H9 (cell line): ENCODE results near the gene BIRC3. TPM values are rescaled to one million over a fixed set of nuclear protein-coding genes. Genes with fewer than 3 reads are reported as not detected.

Experiments
- DNase-seq: peaks from one replicate; pipeline ENCODE4 v3.0.0-alpha.2; 2017
- H2AFZ ChIP-seq: one replicate; pipeline ENCODE4 v1.6.1; 2013; ENCODE audit warnings: mild to moderate bottlenecking, low read length, control low read depth, moderate library complexity
- H2AK5ac ChIP-seq: 2 replicates; pipeline ENCODE4 v1.6.1; 2013; ENCODE audit warnings: low read length, control low read depth, mixed read lengths; ENCODE audit not compliant: insufficient read length
- H2BK120ac ChIP-seq: one replicate; pipeline ENCODE4 v1.6.1; 2013; ENCODE audit warnings: low read depth, mild to moderate bottlenecking, low read length, control low read depth, inconsistent platforms; ENCODE audit not compliant: poor library complexity, severe bottlenecking
- H2BK12ac ChIP-seq: 2 replicates; pipeline ENCODE4 v1.6.1; 2013; ENCODE audit warnings: low read length, control low read depth, mixed read lengths, low read depth; ENCODE audit not compliant: insufficient read length
- H2BK15ac ChIP-seq: 2 replicates; pipeline ENCODE4 v1.6.1; 2013; ENCODE audit warnings: low read depth, low read length, control low read depth
- H2BK20ac ChIP-seq: one replicate; pipeline ENCODE4 v1.6.1; 2013; ENCODE audit warnings: low read depth, mild to moderate bottlenecking, low read length, control low read depth, inconsistent platforms; ENCODE audit not compliant: poor library complexity, severe bottlenecking
- H2BK5ac ChIP-seq: 2 replicates; pipeline ENCODE4 v1.6.1; 2013; ENCODE audit warnings: low read length, control low read depth, mixed read lengths; ENCODE audit not compliant: insufficient read length
- H3K14ac ChIP-seq: 2 replicates; pipeline ENCODE4 v1.6.1; 2013; ENCODE audit warnings: low read length, control low read depth; ENCODE audit not compliant: insufficient read depth
- H3K18ac ChIP-seq: 2 replicates; pipeline ENCODE4 v1.6.1; 2013; ENCODE audit warnings: low read depth, mild to moderate bottlenecking, mixed read lengths, low read length, control low read depth; ENCODE audit not compliant: insufficient read length
- H3K23ac ChIP-seq: 2 replicates; pipeline ENCODE4 v1.6.1; 2013; ENCODE audit warnings: low read length, control low read depth, mixed read lengths, low read depth; ENCODE audit not compliant: insufficient read length
- H3K23me2 ChIP-seq: 2 replicates; pipeline ENCODE4 v1.6.1; 2013; ENCODE audit warnings: low read depth, mild to moderate bottlenecking, mixed read lengths, low read length, control low read depth; ENCODE audit not compliant: insufficient read length, poor library complexity, severe bottlenecking
- H3K27ac ChIP-seq: 2 replicates; pipeline ENCODE4 v1.5.1; 2013; ENCODE audit warnings: low read length, control low read depth, mixed read lengths, low read depth; ENCODE audit not compliant: insufficient read length
- H3K27me3 ChIP-seq: 2 replicates; pipeline ENCODE4 v1.6.1; 2013; ENCODE audit warnings: low read length, control low read depth, inconsistent platforms; ENCODE audit not compliant: insufficient read depth
- H3K4ac ChIP-seq: 2 replicates; pipeline ENCODE4 v1.6.1; 2013; ENCODE audit warnings: low read depth, mild to moderate bottlenecking, control low read depth, inconsistent platforms, low read length, moderate library complexity
- H3K4me1 ChIP-seq: 2 replicates; pipeline ENCODE4 v1.6.1; 2013; ENCODE audit warnings: low read length, control low read depth, inconsistent platforms; ENCODE audit not compliant: insufficient read depth
- H3K4me2 ChIP-seq: 2 replicates; pipeline ENCODE4 v1.6.1; 2013; ENCODE audit warnings: low read length, control low read depth, mixed read lengths; ENCODE audit not compliant: insufficient read length, insufficient read depth
- H3K56ac ChIP-seq: 2 replicates; pipeline ENCODE4 v1.6.1; 2013; ENCODE audit warnings: low read depth, mild to moderate bottlenecking, mixed read lengths, low read length, control low read depth; ENCODE audit not compliant: insufficient read length
- H3K79me1 ChIP-seq: 2 replicates; pipeline ENCODE4 v1.6.1; 2013; ENCODE audit warnings: low read depth, mild to moderate bottlenecking, moderate library complexity, low read length, control low read depth, inconsistent platforms; ENCODE audit not compliant: insufficient read depth, poor library complexity, severe bottlenecking
- H3K79me2 ChIP-seq: 2 replicates; pipeline ENCODE4 v1.6.1; 2013; ENCODE audit warnings: low read length, control low read depth, inconsistent platforms; ENCODE audit not compliant: insufficient read depth
- H3K9ac ChIP-seq: 2 replicates; pipeline ENCODE4 v1.6.1; 2013; ENCODE audit warnings: low read length, control low read depth, mixed read lengths; ENCODE audit not compliant: insufficient read length; ENCODE audit errors: extremely low read depth
- H3K9me3 ChIP-seq: one replicate; pipeline ENCODE4 v1.6.1; 2013; ENCODE audit warnings: low read depth, low read length, inconsistent platforms; ENCODE audit not compliant: control insufficient read depth
- H3T11ph ChIP-seq: one replicate; pipeline ENCODE4 v1.6.1; 2013; ENCODE audit warnings: mild to moderate bottlenecking, low read length, control low read depth, inconsistent platforms
- H4K20me1 ChIP-seq: one replicate; pipeline ENCODE4 v1.6.1; 2013; ENCODE audit not compliant: control insufficient read depth, insufficient read length, insufficient read depth
- H4K5ac ChIP-seq: 2 replicates; pipeline ENCODE4 v1.6.1; 2013; ENCODE audit warnings: low read depth, mild to moderate bottlenecking, mixed read lengths, low read length, control low read depth; ENCODE audit not compliant: insufficient read length
- H4K8ac ChIP-seq: replicated peaks from 2 replicates; pipeline ENCODE4 v1.6.1; 2013; ENCODE audit warnings: low read length, control low read depth, mixed read lengths, low read depth; ENCODE audit not compliant: insufficient read length
- H4K91ac ChIP-seq: 2 replicates; pipeline ENCODE4 v1.6.1; 2013; ENCODE audit warnings: low read depth, mild to moderate bottlenecking, moderate library complexity, mixed read lengths, low read length, control low read depth; ENCODE audit not compliant: insufficient read length
- H3K27ac Mint-ChIP-seq, 3 experiments: 2 replicates in 2 of 3; 3 replicates in 1 of 3; pipeline ENCODE4 v1.8.0; 2020 to 2021; ENCODE audit warnings: mixed read lengths in 3 of 3, mild to moderate bottlenecking in 1 of 3, moderate library complexity in 1 of 3
- H3K27me3 Mint-ChIP-seq: 2 replicates; pipeline ENCODE4 v1.8.0; 2021; ENCODE audit warnings: low read depth, mild to moderate bottlenecking, moderate library complexity, mixed read lengths
- H3K36me3 Mint-ChIP-seq, 3 experiments: 2 replicates in 2 of 3; 3 replicates in 1 of 3; pipeline ENCODE4 v1.8.0; 2020 to 2021; ENCODE audit warnings: low read depth in 3 of 3, mixed read lengths in 3 of 3; ENCODE audit not compliant: insufficient read depth in 1 of 3
- H3K4me1 Mint-ChIP-seq, 2 experiments: 2 replicates each; pipeline ENCODE4 v1.8.0; 2020; ENCODE audit warnings: mixed read lengths in 2 of 2
- H3K4me3 Mint-ChIP-seq, 2 experiments: 2 replicates in 1 of 2; 3 replicates in 1 of 2; pipeline ENCODE4 v1.8.0; 2020 to 2021; ENCODE audit warnings: mild to moderate bottlenecking in 2 of 2, mixed read lengths in 2 of 2, moderate library complexity in 1 of 2
- H3K9me3 Mint-ChIP-seq, 2 experiments: 2 replicates in 1 of 2; 3 replicates in 1 of 2; pipeline ENCODE4 v1.8.0; 2020; ENCODE audit warnings: mild to moderate bottlenecking in 2 of 2, mixed read lengths in 2 of 2, moderate library complexity in 1 of 2
- WGBS: extraction: QIAGEN DNeasy Blood & Tissue Kit; methylation state at CpG from one replicate; pipeline ENCODE4 v1.1.7; 2013; ENCODE audit warnings: missing lambda C conversion rate, low lambda C conversion rate, mixed read lengths; ENCODE audit not compliant: insufficient read length; ENCODE audit errors: extremely low coverage; 5-methylcytosine and 5-hydroxymethylcytosine counted together
- total RNA-seq: library from RNA; stranded (reverse); gene quantifications from 2 replicates; pipeline ENCODE4 v1.2.1, GENCODE V29; 2021
- TF ChIP-seq, protein P1 (sequence below): fragments of 200-600 bp; sonication (generic); conservative IDR thresholded peaks from 3 replicates; pipeline ENCODE4 v1.8.0; 2021; ENCODE audit warnings: antibody characterized with exemption, mild to moderate bottlenecking

BIRC3 gene
- total RNA-seq, 1 experiment from 2014 or later = 0.04 TPM

DNA sequence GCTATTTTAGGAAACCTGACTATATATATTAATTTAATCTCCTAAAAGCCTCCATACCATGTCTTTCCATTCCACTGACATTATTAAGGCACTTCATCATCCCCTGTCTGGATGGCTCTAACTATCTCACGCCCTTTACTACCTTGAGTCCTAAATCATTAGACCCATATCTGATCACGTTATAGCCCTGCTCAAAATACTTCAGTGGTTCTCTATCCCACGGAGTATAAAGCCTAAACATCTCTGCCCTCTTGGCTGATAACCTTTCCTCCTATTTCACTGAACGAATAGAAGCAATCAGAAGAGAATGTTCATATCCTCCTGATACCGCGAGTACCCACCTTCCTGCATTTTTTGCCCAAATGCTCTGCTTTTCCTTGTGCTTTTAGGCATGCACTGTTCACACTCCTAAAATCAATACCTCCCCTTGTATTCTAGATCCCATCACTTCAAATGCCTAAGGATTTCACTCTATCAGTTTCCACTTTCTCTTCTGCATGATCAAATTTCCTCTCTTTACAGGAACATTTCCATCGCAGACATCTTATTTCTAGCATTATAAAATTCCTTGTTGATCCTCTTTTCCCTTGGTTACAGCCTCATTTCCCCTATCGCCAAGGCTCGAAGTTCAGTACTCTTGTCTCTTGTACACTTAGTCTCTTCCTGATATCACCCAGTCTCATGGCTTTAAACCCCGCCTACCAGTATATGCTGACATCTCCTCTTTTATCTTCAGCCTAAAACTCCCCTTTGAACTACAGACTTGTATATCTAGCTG lies 45.0 kb upstream of the BIRC3 start:
- Histone ChIP-seq H4K20me1 (no peaks in the 10 kb centered on the region), H2AFZ (no peak overlapping the region), H3K18ac (no peak overlapping the region), H2BK5ac (no peak overlapping the region), H3K4ac (no peak overlapping the region), H2BK20ac (no peak overlapping the region), H3K27ac (no peak overlapping the region), H3K9me3 (no peaks in the 10 kb centered on the region), H3K23ac (no peak overlapping the region), H3K4me1 (peaks cover 3% of the 10 kb centered on the region; the same call in 1 of the 2 replicates), H3K79me2 (no peaks in the 10 kb centered on the region), H2AK5ac (no peak overlapping the region), H2BK15ac (no peak overlapping the region), H3K56ac (no peak overlapping the region), H3K23me2 (peaks cover 10% of the 10 kb centered on the region), H4K8ac (no peak overlapping the region), H3K14ac (no peak overlapping the region), H4K5ac (no peak overlapping the region), H2BK12ac (no peak overlapping the region), H3K27me3 (no peaks in the 10 kb centered on the region), H3K9ac (no peak overlapping the region), H3T11ph (no peak overlapping the region), H4K91ac (no peak overlapping the region), H2BK120ac (no peak overlapping the region), H3K4me2 (no peak overlapping the region), H3K79me1 (no peaks in the 10 kb centered on the region)
- Mint-ChIP-seq H3K27me3 (peaks cover 14% of the 10 kb centered on the region), H3K9me3 (peaks cover 3 to 5% of the 10 kb centered on the region in 2 experiments; a peak in 1 of 5 replicates), H3K27ac (no peak overlapping the region), H3K4me1 (peaks cover 31 to 38% of the 10 kb centered on the region in 2 experiments), H3K4me3 (no peak overlapping the region), H3K36me3 (peaks cover 0 to 10% (median 0%) of the 10 kb centered on the region in 3 experiments; a peak in 2 of 7 replicates)
- TF ChIP-seq, protein P1, sequence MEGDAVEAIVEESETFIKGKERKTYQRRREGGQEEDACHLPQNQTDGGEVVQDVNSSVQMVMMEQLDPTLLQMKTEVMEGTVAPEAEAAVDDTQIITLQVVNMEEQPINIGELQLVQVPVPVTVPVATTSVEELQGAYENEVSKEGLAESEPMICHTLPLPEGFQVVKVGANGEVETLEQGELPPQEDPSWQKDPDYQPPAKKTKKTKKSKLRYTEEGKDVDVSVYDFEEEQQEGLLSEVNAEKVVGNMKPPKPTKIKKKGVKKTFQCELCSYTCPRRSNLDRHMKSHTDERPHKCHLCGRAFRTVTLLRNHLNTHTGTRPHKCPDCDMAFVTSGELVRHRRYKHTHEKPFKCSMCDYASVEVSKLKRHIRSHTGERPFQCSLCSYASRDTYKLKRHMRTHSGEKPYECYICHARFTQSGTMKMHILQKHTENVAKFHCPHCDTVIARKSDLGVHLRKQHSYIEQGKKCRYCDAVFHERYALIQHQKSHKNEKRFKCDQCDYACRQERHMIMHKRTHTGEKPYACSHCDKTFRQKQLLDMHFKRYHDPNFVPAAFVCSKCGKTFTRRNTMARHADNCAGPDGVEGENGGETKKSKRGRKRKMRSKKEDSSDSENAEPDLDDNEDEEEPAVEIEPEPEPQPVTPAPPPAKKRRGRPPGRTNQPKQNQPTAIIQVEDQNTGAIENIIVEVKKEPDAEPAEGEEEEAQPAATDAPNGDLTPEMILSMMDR = no peak
- no CpG with 5 or more reads among the region's 10 CpGs for WGBS
- DNase-seq = no peak
